Measurements from ENCODE around the gene OR6T1.

The OR6T1 gene

DNA sequence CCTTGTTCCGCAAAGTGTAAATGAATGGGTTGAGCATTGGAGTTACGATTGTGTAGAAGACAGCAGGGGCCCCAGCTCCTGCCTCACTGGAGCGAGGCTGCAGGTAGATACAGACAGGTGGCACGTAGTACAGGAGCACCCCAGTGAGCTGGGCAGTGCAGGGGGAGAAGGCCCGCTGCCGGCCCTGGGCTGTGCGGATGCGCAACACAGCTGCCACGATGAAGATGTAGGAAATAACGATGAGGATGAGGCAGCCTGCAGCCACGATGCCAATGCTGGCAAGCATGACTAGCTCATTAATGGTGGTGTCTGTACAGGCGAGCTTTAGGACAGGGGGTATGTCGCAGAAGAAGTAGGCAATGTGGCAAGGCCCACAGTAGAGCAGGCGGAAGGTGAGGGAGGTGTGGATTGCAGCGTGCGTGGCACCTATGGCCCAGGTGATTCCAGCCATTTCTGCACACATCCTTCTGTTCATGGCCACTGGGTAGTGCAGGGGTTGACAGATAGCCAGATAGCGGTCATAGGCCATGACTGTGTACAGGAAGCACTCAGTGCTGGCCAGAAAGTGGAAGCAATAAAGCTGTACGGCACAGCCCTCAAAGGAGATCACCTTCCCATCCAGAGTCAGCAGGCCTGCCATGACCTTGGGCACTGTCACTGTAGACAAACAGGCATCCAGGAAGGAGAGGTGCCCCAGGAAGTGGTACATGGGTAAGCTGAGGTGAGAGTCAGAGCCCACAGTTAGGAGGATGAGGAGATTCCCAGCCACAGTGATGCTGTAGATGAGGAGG lies 33.3 kb upstream of the OR6T1 start:
- no peak for TF ChIP-seq EZH2 (IDR thresholded peaks at IDR 0.05; ENCODE audit: borderline replicate concordance, low read length)
- TF ChIP-seq, protein P1, sequence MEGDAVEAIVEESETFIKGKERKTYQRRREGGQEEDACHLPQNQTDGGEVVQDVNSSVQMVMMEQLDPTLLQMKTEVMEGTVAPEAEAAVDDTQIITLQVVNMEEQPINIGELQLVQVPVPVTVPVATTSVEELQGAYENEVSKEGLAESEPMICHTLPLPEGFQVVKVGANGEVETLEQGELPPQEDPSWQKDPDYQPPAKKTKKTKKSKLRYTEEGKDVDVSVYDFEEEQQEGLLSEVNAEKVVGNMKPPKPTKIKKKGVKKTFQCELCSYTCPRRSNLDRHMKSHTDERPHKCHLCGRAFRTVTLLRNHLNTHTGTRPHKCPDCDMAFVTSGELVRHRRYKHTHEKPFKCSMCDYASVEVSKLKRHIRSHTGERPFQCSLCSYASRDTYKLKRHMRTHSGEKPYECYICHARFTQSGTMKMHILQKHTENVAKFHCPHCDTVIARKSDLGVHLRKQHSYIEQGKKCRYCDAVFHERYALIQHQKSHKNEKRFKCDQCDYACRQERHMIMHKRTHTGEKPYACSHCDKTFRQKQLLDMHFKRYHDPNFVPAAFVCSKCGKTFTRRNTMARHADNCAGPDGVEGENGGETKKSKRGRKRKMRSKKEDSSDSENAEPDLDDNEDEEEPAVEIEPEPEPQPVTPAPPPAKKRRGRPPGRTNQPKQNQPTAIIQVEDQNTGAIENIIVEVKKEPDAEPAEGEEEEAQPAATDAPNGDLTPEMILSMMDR (IDR thresholded peaks at IDR 0.05; ENCODE audit: low read length), result no peak
- Histone ChIP-seq H3K27ac (ENCODE audit: low read depth, low read length, poor library complexity, severe bottlenecking) (no peak overlapping the region), H3K4me1 (ENCODE audit: insufficient read depth, low read length, severe bottlenecking) (no peaks in the 10 kb centered on the region), H3K79me2 (ENCODE audit: insufficient read depth, low read length) (no peaks in the 10 kb centered on the region), H3K9ac (ENCODE audit: low read length) (no peak overlapping the region), H2AFZ (ENCODE audit: low read length) (no peak overlapping the region), H3K36me3 (ENCODE audit: insufficient read depth, low read length) (no peaks in the 10 kb centered on the region), H3F3A (ENCODE audit: insufficient read depth, low read length) (no peaks in the 10 kb centered on the region), H3K4me2 (ENCODE audit: low read length) (no peak overlapping the region), H4K20me1 (ENCODE audit: insufficient read depth, low read length) (no peaks in the 10 kb centered on the region), H3K9me3 (ENCODE audit: low read length) (no peaks in the 10 kb centered on the region), H3K9me2 (ENCODE audit: low read depth, low read length) (no peaks in the 10 kb centered on the region), H3K4me3 (ENCODE audit: low read depth, low read length, poor library complexity, severe bottlenecking) (no peak overlapping the region), H3K27me3 (ENCODE audit: insufficient read depth, low read length) (no peaks in the 10 kb centered on the region)

GRCh38 chr11:123973816-123974215 lies 30.2 kb upstream of the OR6T1 start:
- Histone ChIP-seq H3F3A (ENCODE audit: insufficient read depth, low read length) (no peaks in the 10 kb centered on the region), H2AFZ (ENCODE audit: low read length) (no peak overlapping the region), H3K9me2 (ENCODE audit: low read depth, low read length) (no peaks in the 10 kb centered on the region), H3K9me3 (ENCODE audit: low read length) (no peaks in the 10 kb centered on the region), H3K36me3 (ENCODE audit: insufficient read depth, low read length) (no peaks in the 10 kb centered on the region), H3K79me2 (ENCODE audit: insufficient read depth, low read length) (no peaks in the 10 kb centered on the region), H3K9ac (ENCODE audit: low read length) (no peak overlapping the region), H3K4me1 (ENCODE audit: insufficient read depth, low read length, severe bottlenecking) (no peaks in the 10 kb centered on the region), H4K20me1 (ENCODE audit: insufficient read depth, low read length) (no peaks in the 10 kb centered on the region), H3K4me2 (ENCODE audit: low read length) (no peak overlapping the region), H3K27ac (ENCODE audit: low read depth, low read length, poor library complexity, severe bottlenecking) (no peak overlapping the region), H3K27me3 (ENCODE audit: insufficient read depth, low read length) (no peaks in the 10 kb centered on the region), H3K4me3 (ENCODE audit: low read depth, low read length, poor library complexity, severe bottlenecking) (no peak overlapping the region)
- TF ChIP-seq EZH2 (IDR thresholded peaks at IDR 0.05; ENCODE audit: borderline replicate concordance, low read length), result no peak
- TF ChIP-seq, protein P1 (IDR thresholded peaks at IDR 0.05; ENCODE audit: low read length), result no peak

DNA sequence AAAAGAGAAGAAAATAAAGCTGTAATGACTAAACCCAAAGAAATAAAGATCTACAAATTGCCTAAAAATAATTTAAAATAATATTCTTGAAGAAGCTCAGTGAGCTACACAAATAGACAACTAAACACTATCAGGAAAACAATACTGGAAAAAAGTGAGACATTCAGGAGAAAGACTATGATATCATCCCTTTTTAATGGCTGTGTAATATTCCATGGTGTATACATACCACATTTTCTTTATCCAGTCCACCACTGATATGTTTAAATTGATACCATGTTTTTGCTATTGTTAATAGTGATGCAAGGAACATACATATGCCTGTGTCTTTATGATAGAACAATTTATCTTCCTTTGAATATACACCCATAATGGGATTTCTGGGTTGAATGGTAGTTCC lies 13.1 kb upstream of the OR6T1 start:
- Histone ChIP-seq H3K36me3 (ENCODE audit: insufficient read depth, low read length) (no peaks in the 10 kb centered on the region), H3K9ac (ENCODE audit: low read length) (no peak overlapping the region), H2AFZ (ENCODE audit: low read length) (no peak overlapping the region), H4K20me1 (ENCODE audit: insufficient read depth, low read length) (no peaks in the 10 kb centered on the region), H3K27me3 (ENCODE audit: insufficient read depth, low read length) (no peaks in the 10 kb centered on the region), H3F3A (ENCODE audit: insufficient read depth, low read length) (no peaks in the 10 kb centered on the region), H3K4me1 (ENCODE audit: insufficient read depth, low read length, severe bottlenecking) (no peaks in the 10 kb centered on the region), H3K9me3 (ENCODE audit: low read length) (no peaks in the 10 kb centered on the region), H3K79me2 (ENCODE audit: insufficient read depth, low read length) (no peaks in the 10 kb centered on the region), H3K9me2 (ENCODE audit: low read depth, low read length) (no peaks in the 10 kb centered on the region), H3K4me3 (ENCODE audit: low read depth, low read length, poor library complexity, severe bottlenecking) (no peak overlapping the region), H3K4me2 (ENCODE audit: low read length) (no peak overlapping the region), H3K27ac (ENCODE audit: low read depth, low read length, poor library complexity, severe bottlenecking) (no peak overlapping the region)
- no peak for TF ChIP-seq EZH2 (IDR thresholded peaks at IDR 0.05; ENCODE audit: borderline replicate concordance, low read length)
- TF ChIP-seq, protein P1 (IDR thresholded peaks at IDR 0.05; ENCODE audit: low read length), result no peak
